HFFc6 (cell line): ENCODE data around the gene PTGDR2. TPM values are rescaled to one million over a fixed set of nuclear protein-coding genes. Genes with fewer than 3 reads are reported as not detected.

Source experiments
- DNase-seq: peaks from one replicate; pipeline ENCODE4 v3.0.0-alpha.2; 2018
- H3K27ac Mint-ChIP-seq: 2 replicates; pipeline ENCODE4 v1.8.0; 2020; ENCODE audit warnings: mild to moderate bottlenecking, mixed read lengths
- H3K27me3 Mint-ChIP-seq: 2 replicates; pipeline ENCODE4 v1.8.0; 2021; ENCODE audit warnings: mild to moderate bottlenecking, moderate library complexity, mixed read lengths; ENCODE audit not compliant: insufficient read depth
- H3K36me3 Mint-ChIP-seq: 2 replicates; pipeline ENCODE4 v1.8.0; 2021; ENCODE audit warnings: low read depth, mixed read lengths
- H3K4me1 Mint-ChIP-seq: 2 replicates; pipeline ENCODE4 v1.8.0; 2020; ENCODE audit warnings: low read depth, mixed read lengths
- H3K4me3 Mint-ChIP-seq: 2 replicates; pipeline ENCODE4 v1.8.0; 2020; ENCODE audit warnings: mild to moderate bottlenecking, moderate library complexity, mixed read lengths
- H3K9me3 Mint-ChIP-seq: 2 replicates; pipeline ENCODE4 v1.8.0; 2020; ENCODE audit warnings: mild to moderate bottlenecking, mixed read lengths
- CTCF ChIP-seq: fragments of 200-600 bp; sonication (generic); IDR thresholded peaks from 2 replicates; pipeline ENCODE4 v1.5.0; 2021; ENCODE audit warnings: antibody characterized with exemption, mild to moderate bottlenecking
- total RNA-seq, 6 experiments: library from RNA; stranded (reverse); fragmentation: NEBNext Ultra II Directional; extraction: Animal tissue kit (Norgen Biotek cat#: 25700); gene quantifications; 2 replicates in 1 of 6; 3 replicates in 5 of 6; pipeline ENCODE4 v1.2.3, GENCODE V29; 2021

The PTGDR2 gene
- total RNA-seq, 6 experiments from 2014 or later: not detected

GRCh38 chr11:60864856-60865513 is 9.2 kb upstream of the PTGDR2 start:
- Mint-ChIP-seq H3K27ac (no peak overlapping the region), H3K9me3 (no peaks in the 10 kb centered on the region), H3K4me3 (no peak overlapping the region), H3K27me3 (peaks cover 25% of the 10 kb centered on the region), H3K36me3 (no peaks in the 10 kb centered on the region), H3K4me1 (no peaks in the 10 kb centered on the region)
- TF ChIP-seq CTCF: no peak
- no peak for DNase-seq

- no peak for DNase-seq
- H3K27ac Mint-ChIP-seq: no peak overlapping the region
- peaks cover 5% of the 10 kb centered on the region for H3K4me1 Mint-ChIP-seq
- peaks cover 25% of the 10 kb centered on the region for H3K27me3 Mint-ChIP-seq
- H3K9me3 Mint-ChIP-seq: no peaks in the 10 kb centered on the region
- TF ChIP-seq CTCF: no peak
- no peaks in the 10 kb centered on the region for H3K36me3 Mint-ChIP-seq
- H3K4me3 Mint-ChIP-seq: no peak overlapping the region
Observed at GRCh38 chr11:60863550-60864521, 8.1 kb upstream of the PTGDR2 start.

- no peak for TF ChIP-seq CTCF
- Mint-ChIP-seq H3K9me3 (no peaks in the 10 kb centered on the region), H3K27ac (no peak overlapping the region), H3K27me3 (peaks cover 25% of the 10 kb centered on the region), H3K4me3 (no peak overlapping the region), H3K4me1 (peaks cover 19% of the 10 kb centered on the region), H3K36me3 (no peaks in the 10 kb centered on the region)
- DNase-seq: no peak
Observed at GRCh38 chr11:60862171-60862570, 6.4 kb upstream of the PTGDR2 start.

GRCh38 chr11:60860943-60861342 is 5.2 kb upstream of the PTGDR2 start:
- no peak for DNase-seq
- Mint-ChIP-seq H3K4me1 (peaks cover 19% of the 10 kb centered on the region), H3K27me3 (peaks cover 25% of the 10 kb centered on the region), H3K4me3 (no peak overlapping the region), H3K27ac (no peak overlapping the region), H3K36me3 (no peaks in the 10 kb centered on the region), H3K9me3 (no peaks in the 10 kb centered on the region)
- no peak for TF ChIP-seq CTCF

GRCh38 chr11:60859616-60860250 is 4.0 kb upstream of the PTGDR2 start:
- TF ChIP-seq CTCF: no peak
- H3K4me3 Mint-ChIP-seq: no peak overlapping the region
- H3K36me3 Mint-ChIP-seq: no peaks in the 10 kb centered on the region
- no peak overlapping the region for H3K27ac Mint-ChIP-seq
- peaks cover 16% of the 10 kb centered on the region for H3K27me3 Mint-ChIP-seq
- no peaks in the 10 kb centered on the region for H3K9me3 Mint-ChIP-seq
- DNase-seq: no peak
- H3K4me1 Mint-ChIP-seq: peaks cover 24% of the 10 kb centered on the region
